LHCN-M2 (cell line): ENCODE measurements around the gene SLC28A3. TPM values are rescaled to one million over a fixed set of nuclear protein-coding genes. Genes with fewer than 3 reads are reported as not detected.
A peak's percentile ranks its signal among the peaks of the same experiment; 100 is the strongest.

Source experiments
- DNase-seq: peaks from one replicate; pipeline ENCODE4 v3.0.0-alpha.2; 2012; ENCODE audit warnings: low read depth
- total RNA-seq: library from RNA; depleted of rRNA; stranded (reverse); fragments of >200 nt; gene quantifications from 2 replicates; pipeline ENCODE4 v1.2.3, GENCODE V29; 2014

Gene SLC28A3
- total RNA-seq, 1 experiment from 2014 or later, result 0.23 TPM

- DNase-seq, result no peak
Observed at GRCh38 chr9:84241817-84242373, 98.7 kb downstream of the SLC28A3 start.

DNA sequence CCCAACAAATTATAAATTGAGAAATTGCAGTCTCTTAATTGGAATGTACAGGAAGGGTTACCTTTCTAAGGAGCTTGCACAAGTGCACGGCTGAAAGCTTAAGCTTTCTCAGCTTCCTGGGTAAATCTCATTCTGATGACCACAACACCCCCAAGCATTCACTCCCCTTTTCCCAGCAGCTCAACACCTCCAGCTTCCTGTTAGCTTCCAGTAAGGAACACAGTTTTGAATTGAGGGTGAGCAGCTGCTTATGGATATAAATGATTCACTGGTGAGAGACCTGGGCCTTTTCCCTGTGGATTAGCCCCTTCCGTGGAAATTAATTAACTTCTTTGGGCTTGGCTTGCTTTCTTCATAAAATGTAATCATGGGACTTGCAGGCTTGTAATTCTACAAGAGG, 101.2 kb downstream of the SLC28A3 start:
- peak; percentile 70 for DNase-seq

GRCh38 chr9:84238652-84239051, 101.9 kb downstream of the SLC28A3 start:
- peak; percentile 24 for DNase-seq

GRCh38 chr9:84235511-84235910, 105.0 kb downstream of the SLC28A3 start:
- no peak for DNase-seq

DNA sequence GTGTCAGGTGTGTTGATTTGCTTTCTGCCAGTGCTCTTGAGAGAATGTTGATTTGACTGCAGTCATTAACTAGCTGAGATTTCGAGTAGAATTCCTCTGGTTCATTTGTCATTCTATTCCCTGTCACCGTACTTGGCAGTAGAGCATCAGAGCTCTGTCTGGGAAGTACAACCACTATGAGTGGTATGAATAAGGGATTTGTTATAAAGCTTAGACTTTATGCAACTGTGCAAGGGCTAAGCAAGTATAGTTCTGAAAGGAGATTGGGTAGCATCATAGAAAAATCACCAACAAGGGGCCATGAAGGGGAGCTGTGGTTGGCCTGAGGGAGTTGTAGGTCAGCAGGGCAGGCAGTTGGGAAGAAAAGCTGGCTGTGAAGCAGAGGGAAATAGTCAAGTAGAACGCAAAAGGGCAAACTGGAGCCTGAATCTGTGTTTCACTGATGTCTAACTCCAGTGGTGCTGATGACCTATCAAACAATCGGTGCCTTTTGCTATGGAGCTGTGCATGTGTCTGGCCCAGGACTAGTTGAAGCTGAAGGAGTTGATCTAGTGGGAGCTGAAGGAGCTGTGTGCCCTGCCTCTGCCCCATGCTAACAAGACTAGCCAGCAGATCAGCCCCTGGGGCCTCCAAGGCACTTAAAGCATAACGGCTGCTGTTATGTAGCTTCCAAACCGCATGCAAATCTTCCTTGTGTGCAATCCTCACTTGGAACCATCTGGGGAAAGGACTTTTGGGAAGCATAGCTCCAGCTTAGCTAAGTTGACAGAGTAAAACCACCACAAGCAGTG, 110.0 kb downstream of the SLC28A3 start:
- peak; percentile 23 for DNase-seq

- no peak for DNase-seq
Observed at GRCh38 chr9:84229191-84229590, 111.4 kb downstream of the SLC28A3 start.

GRCh38 chr9:84228130-84228720, 112.3 kb downstream of the SLC28A3 start:
- no peak for DNase-seq

DNA sequence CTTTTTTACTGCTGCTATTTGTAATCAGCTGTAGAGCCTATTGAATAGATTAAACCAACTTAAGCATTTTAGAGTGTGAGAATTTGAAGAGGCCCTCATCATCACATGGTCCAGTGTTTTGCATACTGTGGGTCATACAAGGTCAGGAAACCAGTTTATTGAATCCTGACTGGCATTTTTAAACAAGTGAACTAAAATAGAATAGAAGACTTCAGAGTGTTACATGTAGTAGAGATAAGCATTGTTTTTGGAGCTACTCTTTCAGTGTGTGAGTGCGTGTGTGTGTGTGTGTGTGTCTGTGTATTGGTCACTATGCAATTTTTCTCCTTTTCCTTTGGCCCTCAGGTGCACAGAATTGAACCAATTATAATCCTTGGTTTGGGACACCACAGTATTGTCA, 114.4 kb downstream of the SLC28A3 start:
- no peak for DNase-seq
